Hematopoietic multipotent progenitor cell treated with erythropoietin and hydrocortisone succinate and interleukin-3 and kit ligand, for 8 days (in vitro differentiated cells): ENCODE measurements around the gene FTO.
A peak's percentile ranks its signal among the peaks of the same experiment; 100 is the strongest.
"Not testable (repeated sequence)": the region's sequence is repeated elsewhere in the genome, so short reads cannot be mapped to it uniquely, and the experiment has no call there.

ENCODE experiments used
- DNase-seq: peaks from one replicate; pipeline ENCODE4 v3.0.0-alpha.2; 2015

The FTO gene

DNA sequence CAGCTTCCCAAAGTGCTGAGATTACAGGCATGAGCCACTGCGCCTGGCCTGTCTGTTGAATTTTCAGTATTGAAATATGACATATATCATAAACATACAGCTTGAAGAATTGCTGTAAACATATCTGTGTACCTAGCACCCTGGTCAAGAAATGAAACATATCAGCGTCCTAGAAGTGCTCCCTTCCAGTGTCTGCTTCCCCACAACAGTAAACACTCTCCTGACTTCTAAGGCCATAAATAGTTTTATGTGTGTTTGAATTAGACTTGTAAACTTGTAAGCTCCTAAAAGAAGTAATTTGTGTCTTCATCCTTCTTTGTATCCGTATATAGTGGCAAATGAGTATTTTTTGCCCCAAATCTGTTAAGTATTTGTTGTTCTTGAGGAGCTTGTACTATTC is 132.2 kb downstream of the FTO start:
- DNase-seq = no peak

DNA sequence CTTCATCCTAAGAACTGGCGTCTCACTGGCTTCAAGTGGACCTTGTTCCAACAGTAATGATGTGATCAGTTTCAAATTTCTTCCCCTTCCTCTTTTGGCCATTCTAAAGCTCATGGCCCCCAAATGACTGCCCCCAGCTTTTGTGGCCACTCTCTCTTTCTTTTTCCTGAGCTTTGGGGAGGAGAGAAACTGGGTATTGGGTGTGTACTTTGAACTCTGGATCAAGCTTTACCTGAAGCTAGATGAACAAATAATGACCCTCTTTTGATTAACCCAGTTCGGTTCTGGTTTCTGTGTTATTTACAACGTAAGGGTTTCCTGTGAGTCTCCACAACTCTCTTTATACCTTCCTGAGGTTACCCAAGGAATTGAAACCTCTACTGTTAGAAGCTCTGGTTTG is 132.7 kb downstream of the FTO start:
- DNase-seq = no peak

DNA sequence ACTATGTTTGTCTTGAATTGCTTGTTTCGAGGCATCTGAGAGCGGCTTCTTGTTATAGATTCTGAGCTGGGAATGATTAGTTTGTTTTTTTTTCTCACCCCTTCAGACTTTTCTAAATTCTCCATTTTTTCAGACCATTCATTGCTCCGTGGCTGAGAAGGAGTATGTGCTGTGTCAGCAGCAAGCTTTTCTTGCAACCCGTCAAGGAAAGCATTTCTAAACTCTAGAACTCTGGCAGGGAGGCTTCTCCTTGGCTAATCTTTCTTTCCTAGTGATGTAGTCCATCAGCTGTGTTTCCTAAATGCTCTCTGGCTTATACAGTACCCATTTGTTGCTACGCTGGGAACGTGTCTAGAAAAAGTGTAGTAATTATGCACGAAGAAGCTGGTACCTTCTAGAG is 133.5 kb downstream of the FTO start:
- no peak for DNase-seq

DNA sequence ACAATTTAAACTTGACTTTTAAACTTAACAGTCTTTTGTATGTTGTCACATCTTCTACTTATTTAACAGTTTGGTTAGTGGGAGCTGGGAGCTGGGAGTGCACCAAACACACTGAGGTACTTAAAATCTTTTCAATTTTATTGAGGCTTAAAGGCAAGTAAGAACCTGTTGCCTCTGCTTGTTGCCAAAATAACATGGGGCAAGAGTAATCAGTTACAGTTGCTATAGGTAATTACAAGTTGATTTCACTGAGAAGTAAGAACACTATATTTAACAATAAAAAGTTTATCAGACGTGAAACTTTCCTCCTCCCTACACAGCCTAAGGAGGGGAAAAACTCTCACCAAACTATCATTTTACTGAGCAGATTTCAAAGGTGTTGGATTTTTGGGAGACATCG is 135.2 kb downstream of the FTO start:
- DNase-seq = no peak

DNA sequence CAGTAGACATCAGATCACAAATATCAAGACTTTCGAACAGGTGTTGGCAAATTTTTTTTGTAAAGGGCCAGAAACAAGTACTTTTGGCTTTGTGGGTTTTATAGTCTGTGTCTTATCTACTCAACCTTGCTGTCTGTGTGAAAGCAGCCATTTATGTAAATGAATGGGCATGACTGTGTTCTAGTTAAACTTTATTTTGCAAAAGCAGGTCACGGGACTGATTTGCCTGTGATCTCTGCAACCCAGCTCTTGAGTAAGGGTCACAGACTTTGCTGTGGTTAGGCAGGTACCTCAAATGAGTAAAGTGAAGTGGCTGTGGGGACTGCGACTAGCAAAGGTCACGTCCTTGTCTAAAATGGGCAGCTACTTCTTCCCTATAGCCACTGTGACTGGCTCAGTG is 136.5 kb downstream of the FTO start:
- peak; percentile 32 for DNase-seq

DNA sequence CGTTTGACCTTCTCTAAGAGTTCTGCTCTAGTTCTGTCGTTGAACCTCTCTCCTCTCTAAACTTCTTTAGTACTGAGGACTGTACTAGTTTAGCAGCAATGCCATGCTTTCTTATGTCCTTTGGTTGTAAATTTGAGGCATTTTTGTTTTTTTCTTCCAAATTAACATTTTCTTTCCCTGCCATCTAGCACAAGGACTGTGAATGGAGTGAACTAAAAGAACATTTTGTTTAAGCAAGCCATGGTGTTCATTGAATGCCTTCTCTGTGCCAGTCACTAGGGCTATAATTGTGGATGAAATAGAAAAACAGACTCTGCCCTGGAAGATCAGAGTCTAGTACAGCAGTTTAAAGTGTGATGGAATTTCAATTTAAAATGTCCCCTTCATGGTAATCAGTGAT is 137.9 kb downstream of the FTO start:
- no peak for DNase-seq

DNA sequence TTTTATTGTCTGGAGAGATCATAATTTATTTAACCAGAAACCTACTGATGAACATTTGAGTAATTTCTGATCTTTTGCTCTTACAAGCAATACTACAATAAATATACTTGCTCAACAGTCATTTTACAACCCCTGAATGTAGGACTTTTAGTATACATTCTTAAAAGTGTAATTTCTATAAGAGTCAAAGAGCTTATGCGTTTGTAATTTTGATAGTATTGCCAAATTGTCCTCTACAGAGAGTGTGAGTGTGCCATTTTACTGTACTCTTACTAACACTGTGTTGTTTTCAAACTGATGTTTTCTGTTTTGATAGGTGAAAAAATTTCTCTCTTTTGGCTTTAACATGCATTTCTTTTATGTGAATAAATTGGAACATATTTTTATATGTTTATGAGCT is 139.1 kb downstream of the FTO start:
- no peak for DNase-seq

DNA sequence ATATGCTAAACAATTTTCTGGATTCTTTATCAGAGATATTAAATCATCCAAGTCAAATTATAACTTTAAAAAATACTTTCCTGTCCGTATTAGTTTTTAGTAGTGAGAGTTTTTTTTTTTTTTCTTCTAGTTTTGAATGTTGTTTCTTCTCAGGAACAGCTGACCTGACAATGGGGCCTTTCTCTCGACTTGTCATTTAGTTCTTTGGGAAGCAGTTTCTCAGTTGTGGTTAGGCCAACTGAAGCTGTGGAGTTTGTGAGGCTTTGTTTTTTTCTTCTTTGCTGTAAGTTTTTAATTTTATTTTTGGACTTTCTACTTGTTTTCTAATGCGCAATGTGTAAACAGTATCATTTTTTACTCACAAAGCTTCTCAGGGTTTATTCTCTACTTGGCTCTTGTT is 140.8 kb downstream of the FTO start:
- no peak for DNase-seq

DNA sequence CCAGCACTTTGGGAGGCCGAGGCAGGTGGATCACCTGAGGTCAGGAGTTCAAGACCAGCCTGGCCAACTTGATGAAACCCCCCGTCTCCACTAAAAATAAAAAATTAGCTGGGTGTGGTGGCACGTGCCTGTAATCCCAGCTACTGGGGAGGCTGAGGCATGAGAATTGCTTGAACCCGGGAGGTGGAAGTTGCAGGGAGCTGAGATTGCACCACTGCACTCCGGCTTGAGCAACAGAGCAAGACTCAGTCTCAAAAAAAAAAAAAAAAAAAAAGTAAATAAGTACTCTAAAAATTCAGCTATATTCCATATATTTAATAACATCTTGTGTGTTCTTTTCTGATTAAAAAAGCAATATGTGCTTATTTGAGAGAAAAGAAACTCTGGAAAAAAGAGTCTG is 142.6 kb downstream of the FTO start:
- DNase-seq = not testable (repeated sequence)

DNA sequence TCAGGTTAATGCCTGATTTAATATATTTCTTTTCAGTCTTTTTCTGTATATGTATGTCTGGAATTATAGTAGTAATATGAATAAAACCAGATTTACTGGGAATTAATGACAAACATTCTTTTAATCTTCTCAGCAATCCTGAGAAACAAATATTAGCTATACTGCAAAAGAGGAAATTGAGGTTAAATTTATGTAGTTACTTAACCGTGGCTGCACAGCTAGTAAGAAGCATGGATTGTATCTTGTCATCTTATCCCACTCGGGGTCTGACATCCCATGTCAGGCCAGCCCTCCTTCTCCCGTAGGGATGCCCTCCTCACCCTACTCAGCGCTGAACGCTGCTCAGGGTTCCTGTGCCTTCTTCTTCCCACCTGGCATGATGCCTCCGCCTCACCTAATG is 143.0 kb downstream of the FTO start:
- DNase-seq = no peak

DNA sequence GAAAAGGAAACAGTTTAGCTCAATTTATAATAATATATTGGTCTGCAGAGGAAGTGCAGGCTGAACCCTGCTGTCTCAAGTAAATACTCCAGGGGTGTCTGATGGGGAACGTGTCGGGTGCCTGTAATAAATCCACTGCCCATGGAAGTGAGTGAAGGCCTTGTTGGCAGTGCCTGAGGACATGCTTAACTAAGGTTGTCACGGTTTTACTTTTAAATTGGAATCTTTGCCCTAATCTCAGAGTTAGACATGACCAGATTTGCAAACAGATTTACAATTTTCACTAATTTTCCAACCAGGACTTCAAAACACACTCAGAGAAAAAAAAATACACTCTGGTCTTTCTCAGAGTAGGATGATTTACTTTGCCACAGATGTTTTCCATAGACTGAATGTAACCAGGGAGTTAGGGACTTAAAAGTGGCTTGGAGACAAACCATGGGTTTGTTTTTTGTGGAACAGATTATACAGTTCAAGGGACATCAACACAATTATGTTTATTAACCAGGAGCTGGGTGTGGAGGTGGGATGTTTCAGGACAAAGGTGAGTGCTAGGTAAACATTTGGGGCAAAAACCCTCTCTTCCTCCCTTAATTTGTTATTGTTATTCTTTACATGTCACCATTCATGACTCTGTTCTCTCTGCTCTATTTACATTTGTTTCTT is 144.5 kb downstream of the FTO start:
- DNase-seq = no peak

DNA sequence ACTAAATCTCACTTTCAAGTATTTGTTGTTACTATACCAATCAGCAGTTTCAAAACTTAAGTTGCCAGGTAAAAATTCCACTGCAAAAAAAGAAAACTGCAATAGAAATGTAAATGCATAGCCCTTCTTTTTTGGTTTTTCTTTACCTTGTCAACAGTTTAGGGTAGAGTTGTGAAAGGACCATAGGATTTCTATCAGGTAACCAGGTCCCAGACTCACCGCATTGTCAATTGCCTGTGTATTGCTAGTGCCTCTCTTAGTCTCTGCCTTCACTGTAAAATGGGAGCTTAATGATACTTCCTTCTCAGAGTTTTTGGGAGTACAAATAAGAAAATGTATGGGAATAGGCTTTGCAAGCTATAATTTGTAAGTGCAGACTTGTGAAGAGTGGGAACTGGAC is 145.0 kb downstream of the FTO start:
- DNase-seq = no peak

DNA sequence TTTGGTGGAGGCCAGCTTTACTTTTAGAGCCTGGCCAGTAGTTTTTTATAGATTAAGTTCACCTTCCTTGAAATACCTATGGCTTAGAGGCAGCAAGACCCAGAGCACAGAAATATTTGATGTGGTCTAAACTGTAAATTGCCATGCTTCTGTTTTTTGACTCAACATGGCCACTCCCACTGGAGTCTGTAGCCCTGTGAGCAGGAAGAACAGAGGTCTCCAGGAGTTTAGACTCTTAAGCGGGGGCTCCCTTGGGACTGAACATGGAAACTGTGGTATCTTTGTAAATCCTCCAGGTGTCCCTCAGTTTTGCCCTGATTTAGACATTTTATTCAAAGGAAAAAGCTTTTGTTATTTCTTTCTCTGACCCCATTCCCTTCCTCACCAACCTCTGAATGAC is 145.6 kb downstream of the FTO start:
- DNase-seq = no peak

DNA sequence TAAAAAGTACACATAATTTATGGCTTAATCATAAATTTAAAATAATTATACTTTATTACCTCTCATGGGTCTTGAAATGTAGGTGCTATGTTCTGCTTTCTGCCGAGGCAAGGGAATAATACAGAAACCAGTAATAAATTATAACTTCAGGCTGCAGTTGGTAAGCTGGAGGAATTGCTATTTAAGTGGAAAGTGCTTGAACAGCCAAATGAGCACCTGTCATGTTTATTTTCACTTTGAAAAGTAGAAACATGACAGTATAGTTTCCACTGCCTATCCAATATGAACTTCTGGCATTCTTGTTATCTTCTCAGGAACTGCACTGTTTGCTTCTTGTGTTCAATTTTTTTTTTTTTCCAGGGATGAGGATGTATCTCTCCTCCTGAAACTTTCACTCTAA is 146.0 kb downstream of the FTO start:
- DNase-seq = no peak

DNA sequence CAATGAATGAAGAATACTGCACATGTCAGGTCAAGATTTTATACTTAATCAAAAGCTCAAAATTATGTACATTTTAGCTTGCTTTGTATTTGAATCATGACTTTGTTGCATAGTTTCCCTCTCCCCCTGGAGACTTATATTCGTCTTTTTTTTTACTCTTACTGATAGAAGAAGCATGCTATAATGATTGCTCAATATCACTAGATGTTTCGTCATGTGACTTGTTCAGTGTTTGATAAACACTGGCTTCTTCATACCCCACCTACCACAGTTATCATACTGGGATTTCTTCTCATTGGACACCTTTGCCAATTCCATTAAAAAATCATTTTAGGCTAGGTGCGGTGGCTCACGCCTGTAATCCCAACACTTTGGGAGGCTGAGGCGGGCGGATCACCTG is 148.7 kb downstream of the FTO start:
- DNase-seq = no peak

DNA sequence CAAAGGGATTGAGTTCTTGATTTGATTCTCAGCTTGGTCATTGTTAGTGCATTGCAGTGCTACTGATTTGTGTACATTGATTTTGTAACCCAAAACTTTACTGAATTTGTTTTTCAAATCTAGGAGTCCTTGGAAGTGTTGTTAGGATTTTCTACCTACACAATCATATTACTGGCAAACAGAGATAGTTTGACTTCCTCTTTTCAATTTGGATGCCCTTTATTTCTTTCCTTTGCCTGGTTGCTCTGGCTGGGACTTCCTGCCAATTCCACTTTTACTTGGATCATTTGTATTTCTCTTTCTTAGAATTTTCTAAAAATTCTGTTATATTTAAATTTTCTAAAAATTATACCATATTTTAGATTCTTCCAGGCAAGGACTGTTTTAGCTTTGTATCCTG is 151.1 kb downstream of the FTO start:
- no peak for DNase-seq

DNA sequence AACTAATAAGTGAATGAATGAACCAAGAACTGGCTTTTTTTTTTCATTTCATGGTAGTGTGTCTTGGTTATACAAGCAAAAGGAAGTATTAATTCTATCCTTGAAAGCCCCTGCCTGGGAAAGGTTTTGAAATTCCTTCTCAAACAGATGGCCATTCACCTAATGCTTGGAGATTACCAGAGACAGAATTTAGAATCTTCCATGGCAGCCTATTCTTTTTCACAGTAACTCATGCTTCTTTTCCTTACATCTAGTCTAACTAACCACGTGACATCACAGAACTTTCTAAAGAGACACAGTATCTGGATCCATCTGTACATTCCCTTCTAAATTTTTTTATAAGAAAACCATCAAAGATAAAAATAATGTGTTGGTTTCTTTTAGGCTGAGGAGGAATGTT is 151.6 kb downstream of the FTO start:
- DNase-seq = no peak

DNA sequence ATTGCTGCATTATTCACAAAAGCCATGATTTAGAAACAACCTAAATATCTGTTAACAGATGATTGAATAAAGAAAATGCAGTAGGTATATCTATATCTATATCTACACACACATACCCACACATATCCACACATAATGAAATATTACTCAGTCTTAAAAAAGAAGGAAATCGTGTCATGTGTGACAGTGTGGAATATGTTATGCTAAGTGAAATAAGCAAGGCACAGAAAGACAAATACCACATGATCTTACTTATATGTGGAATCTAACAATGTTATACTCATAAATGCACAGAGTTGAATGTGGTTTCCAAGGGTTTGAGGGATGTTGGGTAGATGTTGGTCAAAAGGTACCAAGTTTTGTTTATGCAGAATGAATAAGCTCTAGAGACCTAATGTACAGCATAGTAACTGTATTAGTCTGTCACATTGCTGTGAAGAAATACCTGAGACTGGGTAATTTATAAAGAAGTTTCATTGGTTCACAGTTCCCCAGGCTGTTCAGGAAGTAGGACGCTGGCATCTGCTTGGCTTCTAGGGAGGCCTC is 156.1 kb downstream of the FTO start:
- DNase-seq = no peak

DNA sequence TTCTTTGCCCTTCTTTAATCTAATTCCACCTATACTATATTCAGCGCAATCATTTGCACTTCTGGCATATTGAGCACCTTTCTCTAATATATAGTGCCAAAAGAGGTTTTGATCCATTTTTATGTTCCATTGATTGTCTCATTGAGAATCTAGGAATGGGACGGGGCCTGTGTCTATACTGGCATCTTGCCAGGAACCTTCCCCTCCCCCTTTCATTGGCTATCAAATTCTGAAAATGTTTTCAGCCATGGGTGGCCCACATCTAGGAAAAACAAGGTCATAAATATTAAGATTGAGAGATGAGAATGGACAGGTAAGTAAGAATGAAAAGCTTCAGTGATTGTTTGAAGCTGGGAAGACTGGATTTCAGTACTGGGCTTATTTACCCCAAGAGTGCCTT is 159.9 kb downstream of the FTO start:
- no peak for DNase-seq

DNA sequence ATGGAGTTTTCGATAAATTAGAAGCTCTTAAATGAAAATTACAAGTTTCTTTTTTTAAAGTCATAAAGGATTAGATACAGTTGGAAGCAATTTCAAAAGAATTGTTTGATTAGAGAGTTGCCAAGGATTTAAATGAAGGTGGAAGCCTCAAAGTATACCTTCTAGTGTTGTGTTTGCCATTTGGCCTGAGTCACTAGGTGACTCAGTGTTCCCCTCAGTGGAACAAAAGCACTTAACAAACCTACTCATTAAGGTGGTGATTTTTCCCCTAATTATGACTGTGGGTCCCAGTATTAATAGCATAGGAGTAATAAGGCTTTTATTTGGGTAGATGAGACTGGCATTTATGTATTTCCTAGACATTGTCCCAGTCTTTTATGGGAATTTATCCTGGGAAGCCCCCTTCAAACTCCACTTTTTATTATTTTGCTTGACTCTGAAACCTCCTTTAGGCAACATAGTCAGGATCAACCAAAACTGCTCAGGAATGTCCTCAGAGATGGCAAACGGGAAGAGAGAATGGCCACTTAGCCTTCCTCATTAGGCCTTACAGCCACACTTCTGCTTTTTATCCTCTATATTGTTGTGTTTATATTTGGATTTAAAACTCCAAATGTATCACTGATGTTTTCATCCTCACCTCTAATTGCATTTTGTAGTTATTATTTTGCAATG is 161.0 kb downstream of the FTO start:
- no peak for DNase-seq

DNA sequence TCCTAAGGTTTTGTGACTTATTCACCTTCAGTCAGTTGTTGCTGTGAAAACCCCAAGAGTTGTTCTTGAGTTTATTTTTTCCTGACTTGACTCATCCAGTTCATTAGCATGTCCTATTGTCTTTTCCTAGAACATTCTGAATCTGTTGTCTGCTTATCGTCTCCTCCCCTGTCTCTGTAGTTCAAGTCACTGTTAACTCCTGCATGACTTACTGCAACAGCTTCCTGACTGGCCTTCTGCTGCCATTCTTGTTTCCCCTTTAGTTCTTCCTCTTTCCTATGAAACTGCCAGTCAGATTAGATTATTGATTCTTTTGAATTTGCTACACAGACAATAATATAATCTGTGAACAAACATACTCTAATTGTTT is 161.5 kb downstream of the FTO start:
- DNase-seq = peak; percentile 51

DNA sequence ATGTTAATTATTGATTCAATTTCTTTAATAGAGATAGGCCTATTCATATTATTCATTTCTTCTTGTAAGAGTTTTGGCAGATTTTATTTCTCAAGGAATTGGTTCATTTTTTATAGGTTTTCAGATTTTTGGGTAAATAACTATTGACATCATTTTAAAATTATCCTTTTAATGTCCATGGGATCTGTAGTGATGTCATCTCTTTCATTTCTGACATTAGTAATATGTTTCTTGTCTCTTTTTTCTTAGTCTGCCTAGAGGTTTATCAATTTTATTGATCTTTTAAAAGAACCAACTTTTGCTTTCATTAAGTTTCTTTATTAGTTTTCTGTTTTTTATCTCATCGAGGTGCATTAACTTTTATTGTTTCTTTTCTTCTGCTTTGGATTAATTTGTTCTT is 162.6 kb downstream of the FTO start:
- DNase-seq = no peak

DNA sequence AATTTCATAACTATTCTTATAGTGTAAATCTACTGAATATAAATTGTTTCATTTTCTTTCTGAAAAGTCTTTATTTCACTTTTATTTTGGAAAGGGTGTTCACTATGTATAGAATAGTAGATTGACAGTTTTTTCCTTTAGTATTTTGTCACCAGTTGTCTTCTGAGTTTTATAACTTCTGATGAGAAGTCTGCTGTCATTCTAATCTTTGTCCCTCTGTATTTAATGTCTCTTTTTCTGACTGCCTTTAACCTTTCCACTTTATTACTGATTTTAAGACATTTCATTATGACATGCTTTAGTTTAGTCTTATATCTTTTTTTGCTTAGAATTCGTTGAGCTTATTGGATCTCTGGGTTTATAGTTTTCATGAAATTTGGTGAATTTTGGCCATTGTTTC is 166.9 kb downstream of the FTO start:
- no peak for DNase-seq

DNA sequence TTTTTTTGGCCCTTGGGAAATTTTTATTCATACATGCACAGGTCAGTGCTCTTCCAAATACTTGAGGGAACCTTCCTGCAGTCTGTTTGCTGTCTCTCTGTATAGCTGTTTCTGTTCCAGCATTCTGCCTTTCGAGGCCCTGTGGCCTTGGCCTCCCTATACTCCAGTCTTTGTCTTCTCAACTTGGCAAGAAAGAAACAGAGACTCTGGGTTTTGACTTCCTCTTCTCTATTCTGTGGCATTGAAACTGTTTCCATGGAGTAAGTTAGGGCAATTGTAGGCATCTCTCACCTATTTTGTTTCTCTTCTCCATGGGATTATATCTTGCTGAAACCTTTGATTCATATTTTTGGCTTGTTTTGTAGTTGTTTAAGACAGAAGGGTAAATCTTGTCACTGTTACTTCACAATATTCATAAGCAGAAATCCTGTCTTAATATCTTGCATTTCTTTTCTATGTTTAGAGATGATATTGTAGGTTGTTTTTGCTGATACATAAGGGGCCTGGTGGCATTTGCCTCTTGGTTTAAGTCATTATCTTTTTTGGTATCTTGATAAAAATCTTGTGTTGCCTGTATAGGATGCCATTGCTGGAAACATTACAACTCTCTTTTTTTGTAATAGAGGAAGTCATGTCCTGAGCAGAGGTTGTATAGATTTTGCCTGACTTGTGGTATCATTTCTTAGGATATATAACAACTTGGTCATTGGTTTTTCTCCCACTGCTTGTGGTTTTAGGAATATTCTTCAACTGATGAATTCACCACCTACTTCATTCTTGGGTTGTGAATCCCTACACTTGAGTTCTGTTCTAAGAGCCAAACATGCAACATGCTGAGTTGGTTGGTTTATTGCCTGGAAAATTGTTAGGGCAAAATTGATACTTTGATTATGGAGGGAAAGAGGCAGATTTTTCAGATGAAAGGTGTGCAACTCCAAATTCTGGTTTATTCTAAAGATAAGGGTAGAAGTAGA is 168.6 kb downstream of the FTO start:
- DNase-seq = no peak
